Suprapubic skin (tissue), 4 donors: Measurements from ENCODE around the gene GFAP. TPM values are rescaled to one million over a fixed set of nuclear protein-coding genes. Genes with fewer than 3 reads are reported as not detected.

ENCODE experiments used
- DNase-seq, 2 donors: peaks; one replicate each; pipeline ENCODE4 v3.0.0-alpha.2; 2019; ENCODE audit warnings: low spot score in 2 of 2
- H3K27ac ChIP-seq: fragments of 200-600 bp; sonication (generic); one replicate; pipeline ENCODE4 v1.5.1; 2019
- H3K27me3 ChIP-seq: fragments of 200-600 bp; sonication (generic); one replicate; pipeline ENCODE4 v1.5.1; 2019
- H3K36me3 ChIP-seq: fragments of 200-600 bp; sonication (generic); one replicate; pipeline ENCODE4 v1.5.1; 2019
- H3K4me1 ChIP-seq: fragments of 200-600 bp; sonication (generic); one replicate; pipeline ENCODE4 v1.5.1; 2019
- H3K4me3 ChIP-seq: fragments of 200-600 bp; sonication (generic); one replicate; pipeline ENCODE4 v1.5.1; 2019; ENCODE audit warnings: mild to moderate bottlenecking
- H3K9me3 ChIP-seq: fragments of 200-600 bp; sonication (generic); one replicate; pipeline ENCODE4 v1.5.1; 2019
- CTCF ChIP-seq, 2 donors: fragments of 200-600 bp in 1 of 2; fragments of 450-650 bp in 1 of 2; sonication (generic) in 1 of 2; IDR thresholded peaks; one replicate each; pipeline ENCODE4 v1.5.1; 2016 to 2019; ENCODE audit warnings: antibody characterized with exemption in 2 of 2, mild to moderate bottlenecking in 1 of 2, moderate library complexity in 1 of 2
- EP300 ChIP-seq: sonication (generic); formaldehyde crosslinking; IDR thresholded peaks from one replicate; pipeline ENCODE4 v1.6.1; 2017; ENCODE audit warnings: antibody characterized with exemption
- POLR2A ChIP-seq, 2 donors: fragments of 450-650 bp; IDR thresholded peaks; one replicate each; pipeline ENCODE4 v1.6.1; 2017; ENCODE audit warnings: antibody characterized with exemption in 2 of 2, mild to moderate bottlenecking in 2 of 2, moderate library complexity in 2 of 2
- POLR2AphosphoS5 ChIP-seq, 3 donors: sonication (generic); formaldehyde crosslinking; IDR thresholded peaks; one replicate each; pipeline ENCODE4 v1.6.1; 2017; ENCODE audit warnings: antibody characterized with exemption in 3 of 3
- WGBS: methylation state at CpG from one replicate; pipeline ENCODE4 v1.1.5; 2018; 5-methylcytosine and 5-hydroxymethylcytosine counted together
- total RNA-seq, 4 donors: library from RNA; depleted of rRNA; stranded (reverse); fragments of >200 nt; gene quantifications; one replicate each; pipeline ENCODE4 v1.1.0, GENCODE V29; 2016

Gene GFAP
- total RNA-seq, 4 donors from 2014 or later, result 0.72 to 5.9 TPM; not detected in 2

- no peak for DNase-seq
- TF ChIP-seq EP300 (no peak), POLR2AphosphoS5 (IDR thresholded peaks at IDR 0.05) (no peak), CTCF (IDR thresholded peaks at IDR 0.05) (no peak), POLR2A (IDR thresholded peaks at IDR 0.05) (no peak)
- H3K27me3 ChIP-seq, result no peaks in the 10 kb centered on the region
- WGBS, result 100% methylated on average over 3 of the region's 3 CpGs
- no peaks in the 10 kb centered on the region for H3K4me1 ChIP-seq
- H3K27ac ChIP-seq, result no peak overlapping the region
- H3K36me3 ChIP-seq, result no peaks in the 10 kb centered on the region
- H3K9me3 ChIP-seq, result no peaks in the 10 kb centered on the region
- H3K4me3 ChIP-seq, result no peak overlapping the region
Measured at GRCh38 chr17:44927696-44928095, 12.4 kb upstream of the GFAP start.

- H3K4me3 ChIP-seq, result no peak overlapping the region
- H3K9me3 ChIP-seq, result no peaks in the 10 kb centered on the region
- TF ChIP-seq CTCF (IDR thresholded peaks at IDR 0.05), result no peak
- no peak for TF ChIP-seq POLR2AphosphoS5 (IDR thresholded peaks at IDR 0.05)
- TF ChIP-seq POLR2A (IDR thresholded peaks at IDR 0.05), result no peak
- no peak for DNase-seq
- H3K27me3 ChIP-seq, result no peaks in the 10 kb centered on the region
- 92% methylated on average over 9 of the region's 15 CpGs for WGBS
- no peaks in the 10 kb centered on the region for H3K36me3 ChIP-seq
- H3K4me1 ChIP-seq, result no peaks in the 10 kb centered on the region
- no peak overlapping the region for H3K27ac ChIP-seq
Measured at GRCh38 chr17:44926821-44927525, 11.7 kb upstream of the GFAP start.

DNA sequence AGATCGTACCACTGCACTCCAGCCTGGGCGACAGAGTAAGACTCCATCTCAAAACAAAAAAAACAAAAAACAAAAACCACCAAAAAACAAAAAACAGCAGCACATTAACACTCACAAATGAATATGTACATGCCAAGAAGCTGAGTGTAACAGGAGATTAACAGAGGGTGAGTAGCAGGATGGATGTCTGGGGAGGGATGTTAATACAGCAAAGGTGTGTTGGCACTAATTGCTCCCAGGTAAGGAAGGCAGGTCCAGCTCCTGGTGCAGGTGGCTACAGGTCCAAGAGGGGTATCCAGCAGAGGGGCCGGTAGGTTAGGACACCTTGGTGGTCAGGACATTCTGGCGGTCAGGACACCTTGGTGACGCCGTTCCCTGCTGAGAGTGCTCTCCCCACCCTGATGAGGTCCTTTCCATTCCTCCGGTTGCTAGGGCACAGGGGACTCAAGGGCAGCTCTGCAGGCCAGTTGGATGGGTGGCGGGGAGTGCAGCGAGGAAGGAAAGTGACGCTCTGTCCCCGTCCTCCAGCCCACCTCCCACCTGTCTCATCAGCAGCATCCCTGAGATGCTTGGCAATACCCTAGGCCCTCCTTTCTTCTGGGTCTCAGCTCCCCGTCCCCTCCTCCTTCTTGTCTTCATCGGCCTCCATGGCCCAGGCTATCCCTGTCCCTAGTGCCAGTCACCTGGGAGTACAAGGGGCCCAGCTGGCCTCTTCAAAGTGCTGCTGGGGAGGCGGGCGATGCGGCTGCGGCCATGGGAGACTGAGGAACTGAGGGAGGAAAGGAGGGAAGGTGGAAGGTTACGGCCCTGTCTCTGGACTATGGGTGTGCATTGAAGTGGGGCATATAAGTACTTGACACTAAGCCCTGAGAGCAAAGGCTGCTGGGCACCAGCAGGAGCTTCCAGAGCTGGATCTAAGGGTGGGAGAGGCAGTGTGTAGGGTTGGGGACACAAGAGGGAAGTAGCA is 10.7 kb upstream of the GFAP start:
- no peak for TF ChIP-seq POLR2A (IDR thresholded peaks at IDR 0.05)
- no peak for TF ChIP-seq CTCF (IDR thresholded peaks at IDR 0.05)
- no peak for TF ChIP-seq POLR2AphosphoS5 (IDR thresholded peaks at IDR 0.05)
- no peak for TF ChIP-seq EP300
- Histone ChIP-seq H3K4me3 (no peak overlapping the region), H3K27ac (no peak overlapping the region), H3K4me1 (no peaks in the 10 kb centered on the region), H3K36me3 (no peaks in the 10 kb centered on the region), H3K27me3 (no peaks in the 10 kb centered on the region), H3K9me3 (no peaks in the 10 kb centered on the region)
- no peak for DNase-seq
- WGBS, result 95% methylated on average over 18 of the region's 18 CpGs

DNA sequence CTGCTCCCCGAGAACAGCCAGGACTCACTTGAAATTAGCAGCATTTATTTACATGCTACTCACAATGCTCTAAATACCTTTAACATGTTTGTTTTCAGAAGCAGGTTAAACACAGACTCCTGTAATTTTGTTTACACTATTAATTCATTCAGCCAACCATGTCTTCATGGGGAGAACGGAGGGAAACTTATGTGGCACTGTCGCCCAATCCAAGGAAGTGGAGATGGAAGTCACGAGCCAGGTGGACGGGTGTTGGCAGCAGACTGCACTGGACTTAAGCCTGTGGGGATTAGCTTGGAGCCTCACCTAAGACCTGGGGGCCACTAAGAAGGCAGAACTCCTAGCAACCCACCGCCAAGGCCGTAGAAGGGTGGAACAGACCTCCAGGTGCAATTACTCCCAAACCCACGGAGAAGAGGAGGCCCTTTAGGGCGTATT is 8.8 kb upstream of the GFAP start:
- Histone ChIP-seq H3K4me3 (no peak overlapping the region), H3K36me3 (no peaks in the 10 kb centered on the region), H3K4me1 (peaks cover 4% of the 10 kb centered on the region), H3K9me3 (no peaks in the 10 kb centered on the region), H3K27me3 (no peaks in the 10 kb centered on the region), H3K27ac (no peak overlapping the region)
- no peak for TF ChIP-seq POLR2A (IDR thresholded peaks at IDR 0.05)
- no peak for TF ChIP-seq POLR2AphosphoS5 (IDR thresholded peaks at IDR 0.05)
- no peak for TF ChIP-seq CTCF (IDR thresholded peaks at IDR 0.05)
- TF ChIP-seq EP300, result no peak
- peak in 1 of 2 donors; percentile 25 for DNase-seq
- WGBS, result 89% methylated on average over 9 of the region's 9 CpGs
